Activated CD4-positive, alpha-beta T cell treated with anti-CD3 and anti-CD28 coated beads, Interleukin-2, amount 10 ng/mL, durations not matched to agents 24 days and 14 days (primary cell): ENCODE measurements around the gene ARL15. TPM values are rescaled to one million over a fixed set of nuclear protein-coding genes. Genes with fewer than 3 reads are reported as not detected.
A peak's percentile ranks its signal among the peaks of the same experiment; 100 is the strongest.
"Not testable (repeated sequence)": the region's sequence is repeated elsewhere in the genome, so short reads cannot be mapped to it uniquely, and the experiment has no call there.

ENCODE experiments used
- DNase-seq: peaks from one replicate; pipeline ENCODE4 v3.0.0; 2022
- H3K27ac Mint-ChIP-seq: one replicate; pipeline ENCODE4 v1.8.0; 2022; ENCODE audit warnings: mild to moderate bottlenecking, mixed read lengths
- H3K27me3 Mint-ChIP-seq: one replicate; pipeline ENCODE4 v1.8.0; 2022; ENCODE audit warnings: mixed read lengths
- H3K36me3 Mint-ChIP-seq: one replicate; pipeline ENCODE4 v1.8.0; 2022; ENCODE audit warnings: low read depth, mild to moderate bottlenecking, mixed read lengths
- H3K4me1 Mint-ChIP-seq: one replicate; pipeline ENCODE4 v1.8.0; 2021; ENCODE audit warnings: mixed read lengths
- H3K4me3 Mint-ChIP-seq: one replicate; pipeline ENCODE4 v1.8.0; 2022; ENCODE audit warnings: mild to moderate bottlenecking, moderate library complexity, mixed read lengths
- H3K9me3 Mint-ChIP-seq: one replicate; pipeline ENCODE4 v1.8.0; 2021; ENCODE audit warnings: mixed read lengths
- intact Hi-C: fragments of 100-400 bp; cut with micrococcal nuclease; formaldehyde crosslinking; loops from one replicate; pipeline ENCODE4 v1.15.1; 2023
- total RNA-seq: library from RNA; stranded (reverse); gene quantifications from 2 replicates; pipeline ENCODE4 v1.2.3, GENCODE V29; 2022

ARL15 gene
- total RNA-seq, 1 donor from 2014 or later = 7.4 TPM

GRCh38 chr5:54073131-54073530, 237.2 kb downstream of the ARL15 start:
- no peak overlapping the region for H3K4me3 Mint-ChIP-seq
- no peak for DNase-seq
- intact Hi-C loops = no loop called here
- H3K36me3 Mint-ChIP-seq = no peaks in the 10 kb centered on the region
- no peaks in the 10 kb centered on the region for H3K9me3 Mint-ChIP-seq
- H3K27me3 Mint-ChIP-seq = no peaks in the 10 kb centered on the region
- H3K27ac Mint-ChIP-seq = no peak overlapping the region
- no peaks in the 10 kb centered on the region for H3K4me1 Mint-ChIP-seq

DNA sequence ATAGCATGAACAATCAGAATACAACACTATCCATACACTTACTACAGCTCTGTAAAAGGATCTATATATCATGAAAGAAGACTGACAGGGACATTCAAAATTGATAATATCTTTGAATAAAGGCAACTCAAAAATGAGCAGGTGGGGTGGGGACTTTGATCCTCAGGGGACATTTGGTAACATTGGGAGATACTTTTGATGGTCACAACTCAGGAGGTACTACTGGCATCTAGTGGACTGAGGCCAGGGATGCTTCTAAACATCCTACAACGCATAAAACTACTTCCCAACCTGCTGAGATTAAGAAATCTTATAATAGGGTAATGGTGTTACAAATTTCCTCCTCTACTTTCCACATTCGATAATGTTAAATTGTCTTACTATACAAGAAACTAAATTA, 243.9 kb downstream of the ARL15 start:
- Mint-ChIP-seq H3K4me1 (no peaks in the 10 kb centered on the region), H3K9me3 (no peaks in the 10 kb centered on the region)

GRCh38 chr5:54063817-54064216, 246.6 kb downstream of the ARL15 start:
- no peak overlapping the region for H3K27ac Mint-ChIP-seq
- H3K4me1 Mint-ChIP-seq = no peaks in the 10 kb centered on the region
- intact Hi-C loops = no loop called here
- no peak overlapping the region for H3K4me3 Mint-ChIP-seq
- no peaks in the 10 kb centered on the region for H3K9me3 Mint-ChIP-seq
- DNase-seq = no peak
- H3K27me3 Mint-ChIP-seq = no peaks in the 10 kb centered on the region
- H3K36me3 Mint-ChIP-seq = no peaks in the 10 kb centered on the region

More for the DNA sequence above, 243.9 kb downstream of the ARL15 start:
- H3K36me3 Mint-ChIP-seq = no peaks in the 10 kb centered on the region
- H3K27ac Mint-ChIP-seq = no peak overlapping the region
- intact Hi-C loops = no loop called here
- H3K4me3 Mint-ChIP-seq = no peak overlapping the region
- no peak for DNase-seq
- H3K27me3 Mint-ChIP-seq = no peaks in the 10 kb centered on the region

DNA sequence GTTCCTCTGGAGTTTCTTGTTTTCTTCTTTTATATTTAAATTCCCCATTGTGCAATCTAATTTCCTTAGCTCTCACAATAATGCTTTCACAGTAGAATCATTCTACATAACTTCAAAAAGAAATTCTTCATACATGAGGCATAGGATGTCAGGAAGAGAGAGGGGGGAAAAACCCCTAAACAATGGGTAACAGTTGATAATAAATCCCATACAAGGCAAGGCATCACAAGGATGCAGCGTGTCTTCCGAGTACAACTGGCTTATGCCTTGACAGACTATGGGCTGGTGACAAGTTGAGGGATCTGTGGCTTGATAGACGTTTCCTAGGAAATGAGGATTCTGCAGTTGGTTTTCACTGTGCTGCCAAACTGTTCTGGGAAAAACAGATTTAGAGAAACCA, 247.4 kb downstream of the ARL15 start:
- no peaks in the 10 kb centered on the region for H3K36me3 Mint-ChIP-seq
- DNase-seq = no peak
- H3K4me1 Mint-ChIP-seq = no peaks in the 10 kb centered on the region
- H3K27ac Mint-ChIP-seq = no peak overlapping the region
- no peaks in the 10 kb centered on the region for H3K9me3 Mint-ChIP-seq
- no peak overlapping the region for H3K4me3 Mint-ChIP-seq
- no peaks in the 10 kb centered on the region for H3K27me3 Mint-ChIP-seq
- intact Hi-C loops = no loop called here

- H3K27me3 Mint-ChIP-seq, H3K9me3 Mint-ChIP-seq, H3K27ac Mint-ChIP-seq, H3K36me3 Mint-ChIP-seq, intact Hi-C loops, H3K4me3 Mint-ChIP-seq, H3K4me1 Mint-ChIP-seq, DNase-seq: not testable (repeated sequence)
Observed at GRCh38 chr5:54060919-54061318, 249.5 kb downstream of the ARL15 start.

DNA sequence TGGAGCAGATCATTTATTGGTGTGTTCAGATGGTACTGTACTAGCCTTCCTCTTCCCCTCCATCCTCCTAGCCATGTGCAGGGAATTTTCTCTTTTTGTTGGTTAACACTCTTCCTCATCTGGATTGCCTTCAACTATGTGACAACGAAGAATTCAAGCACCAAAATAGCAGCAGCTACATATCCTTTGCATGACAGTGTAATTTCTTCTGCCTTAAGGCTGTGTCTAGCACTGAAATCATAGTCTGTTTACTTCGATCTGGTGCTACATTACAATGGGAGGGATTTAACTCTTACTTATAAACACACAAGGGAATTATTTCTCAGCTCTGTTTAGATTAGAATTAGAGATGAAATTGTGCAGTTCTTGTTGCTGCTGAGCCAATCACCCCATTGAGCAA, 260.4 kb downstream of the ARL15 start:
- Mint-ChIP-seq H3K27ac (no peak overlapping the region), H3K9me3 (no peaks in the 10 kb centered on the region), H3K27me3 (no peaks in the 10 kb centered on the region), H3K36me3 (no peaks in the 10 kb centered on the region), H3K4me1 (no peaks in the 10 kb centered on the region), H3K4me3 (no peak overlapping the region)
- intact Hi-C loops = no loop called here
- peak; percentile 9 for DNase-seq

GRCh38 chr5:54049144-54049543, 261.2 kb downstream of the ARL15 start:
- no peak for DNase-seq
- Mint-ChIP-seq H3K36me3 (no peaks in the 10 kb centered on the region), H3K4me3 (no peak overlapping the region), H3K27ac (no peak overlapping the region), H3K9me3 (no peaks in the 10 kb centered on the region), H3K27me3 (no peaks in the 10 kb centered on the region), H3K4me1 (no peaks in the 10 kb centered on the region)
- intact Hi-C loops = no loop called here

GRCh38 chr5:54045077-54045792, 265.1 kb downstream of the ARL15 start:
- H3K9me3 Mint-ChIP-seq = no peaks in the 10 kb centered on the region
- H3K4me1 Mint-ChIP-seq = no peaks in the 10 kb centered on the region
- no peaks in the 10 kb centered on the region for H3K27me3 Mint-ChIP-seq
- peak; percentile 17 for DNase-seq
- H3K4me3 Mint-ChIP-seq = no peak overlapping the region
- no peaks in the 10 kb centered on the region for H3K36me3 Mint-ChIP-seq
- no peak overlapping the region for H3K27ac Mint-ChIP-seq
- intact Hi-C loops = no loop called here

DNA sequence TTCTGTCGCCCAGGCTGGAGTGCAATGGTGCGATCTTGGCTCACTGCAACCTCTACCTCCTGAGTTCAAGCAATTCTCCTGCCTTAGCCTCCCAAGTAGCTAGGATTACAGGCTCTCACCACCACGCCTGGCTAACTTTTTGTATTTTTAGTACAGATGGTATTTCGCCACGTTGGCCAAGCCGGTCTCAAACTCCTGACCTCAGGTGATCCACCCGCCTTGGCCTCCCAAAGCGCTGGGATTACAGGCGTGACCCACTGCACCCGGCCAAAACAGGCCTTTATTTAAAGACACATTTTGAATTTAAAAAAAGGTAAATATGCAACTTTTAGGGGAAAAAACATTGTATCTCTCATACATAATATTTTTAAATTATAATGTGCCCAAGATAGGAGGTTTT, 266.1 kb downstream of the ARL15 start:
- intact Hi-C loops, H3K27ac Mint-ChIP-seq, H3K36me3 Mint-ChIP-seq, H3K9me3 Mint-ChIP-seq, H3K27me3 Mint-ChIP-seq, H3K4me3 Mint-ChIP-seq, H3K4me1 Mint-ChIP-seq: not testable (repeated sequence)
- DNase-seq = peak; percentile 17

DNA sequence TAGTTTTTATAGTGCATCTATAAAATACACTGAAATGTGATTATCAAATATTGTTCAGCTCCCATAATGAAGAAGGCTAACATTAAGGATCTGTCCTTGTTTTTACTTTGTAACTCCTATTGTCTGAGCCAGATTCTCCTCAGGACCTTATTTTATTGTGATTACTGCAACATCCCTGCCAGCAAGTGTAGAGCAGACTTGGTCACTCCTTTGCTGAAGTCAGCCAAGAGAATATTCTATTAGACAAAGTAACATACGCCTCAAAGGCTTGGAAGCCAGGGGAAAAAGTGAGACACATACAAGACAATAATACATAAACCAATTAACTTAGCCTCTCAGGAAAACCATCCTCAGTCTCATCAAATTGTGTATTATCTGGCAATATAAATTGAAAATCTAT, 269.6 kb downstream of the ARL15 start:
- intact Hi-C loops = no loop called here
- H3K4me1 Mint-ChIP-seq = no peaks in the 10 kb centered on the region
- no peak overlapping the region for H3K4me3 Mint-ChIP-seq
- H3K27me3 Mint-ChIP-seq = no peaks in the 10 kb centered on the region
- no peaks in the 10 kb centered on the region for H3K9me3 Mint-ChIP-seq
- no peaks in the 10 kb centered on the region for H3K36me3 Mint-ChIP-seq
- peak; percentile 23 for DNase-seq
- H3K27ac Mint-ChIP-seq = no peak overlapping the region

- Mint-ChIP-seq H3K36me3 (no peaks in the 10 kb centered on the region), H3K4me3 (no peak overlapping the region), H3K27ac (no peak overlapping the region), H3K9me3 (no peaks in the 10 kb centered on the region), H3K27me3 (no peaks in the 10 kb centered on the region), H3K4me1 (no peaks in the 10 kb centered on the region)
- intact Hi-C loops = no loop called here
- no peak for DNase-seq
Observed at GRCh38 chr5:54040018-54040417, 270.4 kb downstream of the ARL15 start.

GRCh38 chr5:54037205-54037604, 273.2 kb downstream of the ARL15 start:
- H3K36me3 Mint-ChIP-seq = no peaks in the 10 kb centered on the region
- DNase-seq = no peak
- no peaks in the 10 kb centered on the region for H3K27me3 Mint-ChIP-seq
- H3K4me1 Mint-ChIP-seq = no peaks in the 10 kb centered on the region
- H3K4me3 Mint-ChIP-seq = no peak overlapping the region
- H3K27ac Mint-ChIP-seq = no peak overlapping the region
- H3K9me3 Mint-ChIP-seq = no peaks in the 10 kb centered on the region
- intact Hi-C loops = no loop called here

- Mint-ChIP-seq H3K4me3 (no peak overlapping the region), H3K4me1 (no peaks in the 10 kb centered on the region), H3K27me3 (no peaks in the 10 kb centered on the region), H3K36me3 (no peaks in the 10 kb centered on the region), H3K27ac (no peak overlapping the region), H3K9me3 (peaks cover 3% of the 10 kb centered on the region)
- DNase-seq = no peak
- intact Hi-C loops = no loop called here
Observed at GRCh38 chr5:54030981-54031380, 279.4 kb downstream of the ARL15 start.

DNA sequence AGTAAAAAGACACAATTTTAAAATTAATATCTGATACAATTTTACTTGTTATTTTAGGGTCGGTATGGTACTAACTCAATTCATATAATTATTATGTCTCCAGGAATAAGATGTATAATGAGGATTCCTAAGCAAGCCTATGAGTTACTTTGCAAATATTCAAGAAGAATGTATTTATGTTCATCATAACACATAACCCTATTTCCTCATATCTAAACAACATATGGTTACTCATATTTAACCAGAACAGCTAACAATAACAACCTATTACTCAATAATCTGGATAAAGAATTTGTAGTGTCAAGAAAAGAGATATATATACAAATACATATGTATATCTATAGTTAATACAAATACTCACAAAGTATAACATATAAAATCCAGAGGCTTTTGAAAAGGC, 285.9 kb downstream of the ARL15 start:
- H3K4me1 Mint-ChIP-seq = peaks cover 22% of the 10 kb centered on the region
- no peak overlapping the region for H3K27ac Mint-ChIP-seq
- H3K9me3 Mint-ChIP-seq = peaks cover 3% of the 10 kb centered on the region
- intact Hi-C loops = loop anchor here (10.0 kb wide), 1 partner anchor 540 kb away; the partner anchor contains the start of gene FST
- no peaks in the 10 kb centered on the region for H3K27me3 Mint-ChIP-seq
- no peak overlapping the region for H3K4me3 Mint-ChIP-seq
- no peak for DNase-seq
- H3K36me3 Mint-ChIP-seq = no peaks in the 10 kb centered on the region

DNA sequence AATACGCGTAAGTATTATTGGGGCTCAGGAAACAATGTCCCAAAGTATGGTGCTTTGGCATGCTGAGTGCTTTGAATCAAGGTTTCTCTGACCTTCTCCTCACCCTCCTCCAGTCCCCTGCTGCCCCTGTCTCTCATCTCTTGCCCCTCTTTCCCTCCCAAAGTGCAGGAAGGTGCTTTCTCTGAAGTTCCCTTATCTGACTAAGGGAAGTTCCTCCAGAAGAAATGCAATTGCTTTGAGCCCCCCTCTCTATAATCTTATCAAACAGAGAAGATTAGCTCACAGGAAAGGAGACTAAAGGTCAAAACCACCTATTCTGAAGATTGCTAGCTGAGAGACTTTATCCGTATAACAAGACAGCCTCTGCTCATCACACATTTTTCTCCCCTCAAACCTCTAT, 288.1 kb downstream of the ARL15 start:
- H3K27ac Mint-ChIP-seq = peak overlapping the region; percentile 61
- H3K4me1 Mint-ChIP-seq = peaks cover 25% of the 10 kb centered on the region
- no peaks in the 10 kb centered on the region for H3K27me3 Mint-ChIP-seq
- H3K36me3 Mint-ChIP-seq = peaks cover 2% of the 10 kb centered on the region
- DNase-seq = peak; percentile 57
- H3K4me3 Mint-ChIP-seq = peak overlapping the region; percentile 79
- intact Hi-C loops = loop anchor here (10.0 kb wide), 1 partner anchor 537 kb away; the partner anchor contains the start of gene FST
- H3K9me3 Mint-ChIP-seq = peaks cover 5% of the 10 kb centered on the region
